Progenitor cell of endocrine pancreas (in vitro differentiated cells): Measurements from ENCODE around the gene HOXA1. TPM values are rescaled to one million over a fixed set of nuclear protein-coding genes. Genes with fewer than 3 reads are reported as not detected.

Experiments
- DNase-seq: peaks from one replicate; pipeline ENCODE4 v3.0.0; 2021; ENCODE audit warnings: low spot score; ENCODE audit not compliant: unreplicated experiment
- H3K27ac Mint-ChIP-seq: 2 replicates; pipeline ENCODE4 v1.8.0; 2021; ENCODE audit warnings: mild to moderate bottlenecking, moderate library complexity, mixed read lengths
- H3K27me3 Mint-ChIP-seq: 2 replicates; pipeline ENCODE4 v1.8.0; 2021; ENCODE audit warnings: mixed read lengths
- H3K36me3 Mint-ChIP-seq: 2 replicates; pipeline ENCODE4 v1.8.0; 2022; ENCODE audit warnings: mixed read lengths; ENCODE audit not compliant: insufficient read depth
- H3K4me1 Mint-ChIP-seq: 2 replicates; pipeline ENCODE4 v1.8.0; 2021; ENCODE audit warnings: low read depth, mixed read lengths
- H3K4me3 Mint-ChIP-seq: 2 replicates; pipeline ENCODE4 v1.8.0; 2021; ENCODE audit warnings: low read depth, mild to moderate bottlenecking, moderate library complexity, mixed read lengths
- H3K9me3 Mint-ChIP-seq: 2 replicates; pipeline ENCODE4 v1.8.0; 2021; ENCODE audit warnings: low read depth, mixed read lengths
- total RNA-seq: library from RNA; stranded (reverse); gene quantifications from 2 replicates; pipeline ENCODE4 v1.2.1, GENCODE V29; 2021
- TF ChIP-seq, protein P1 (sequence below): fragments of 200-600 bp; sonication (generic); IDR thresholded peaks from one replicate; pipeline ENCODE4 v1.5.0; 2021; ENCODE audit warnings: antibody characterized with exemption, mild to moderate bottlenecking; ENCODE audit not compliant: unreplicated experiment

Gene HOXA1
- total RNA-seq, 1 donor from 2014 or later: 31.2 TPM

DNA sequence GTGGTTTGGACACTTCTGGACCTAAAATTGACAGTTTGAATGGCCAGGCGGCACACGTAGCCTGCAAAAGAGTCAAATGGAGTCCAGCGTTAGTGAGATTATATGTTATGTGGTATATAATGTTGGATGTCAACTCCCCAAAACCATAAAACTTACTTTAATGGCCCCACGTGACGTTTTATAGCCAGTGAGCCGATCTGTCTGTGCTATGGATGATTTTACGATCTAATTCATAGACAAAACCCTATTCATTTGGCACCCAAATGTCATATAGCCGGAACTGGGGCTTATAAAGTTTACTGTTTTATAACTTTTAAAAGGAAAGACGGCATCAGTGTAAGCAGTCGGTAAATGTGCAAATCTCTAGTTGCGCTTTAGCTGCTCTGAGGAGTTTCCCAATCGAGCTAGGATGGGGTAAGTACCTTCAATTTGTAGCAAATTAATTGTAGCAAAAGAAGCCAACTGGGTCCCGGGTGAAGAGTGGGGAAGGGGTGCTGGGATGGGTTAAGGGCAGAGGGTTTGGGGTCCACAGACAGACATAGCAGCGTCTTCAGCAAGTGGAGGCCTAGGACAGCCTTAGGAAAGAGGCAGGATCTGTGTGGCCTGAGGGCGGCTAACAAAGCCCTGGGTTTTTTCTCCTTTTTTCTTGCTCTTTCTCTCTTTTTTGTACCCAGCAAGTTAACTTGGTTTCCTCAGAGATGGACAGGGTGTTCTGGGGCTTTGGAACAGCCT, 44.5 kb upstream of the HOXA1 start:
- H3K27ac Mint-ChIP-seq: peak overlapping the region; percentile 80
- H3K4me3 Mint-ChIP-seq: peak overlapping the region; percentile 43
- no peaks in the 10 kb centered on the region for H3K9me3 Mint-ChIP-seq
- DNase-seq: no peak
- TF ChIP-seq, protein P1, sequence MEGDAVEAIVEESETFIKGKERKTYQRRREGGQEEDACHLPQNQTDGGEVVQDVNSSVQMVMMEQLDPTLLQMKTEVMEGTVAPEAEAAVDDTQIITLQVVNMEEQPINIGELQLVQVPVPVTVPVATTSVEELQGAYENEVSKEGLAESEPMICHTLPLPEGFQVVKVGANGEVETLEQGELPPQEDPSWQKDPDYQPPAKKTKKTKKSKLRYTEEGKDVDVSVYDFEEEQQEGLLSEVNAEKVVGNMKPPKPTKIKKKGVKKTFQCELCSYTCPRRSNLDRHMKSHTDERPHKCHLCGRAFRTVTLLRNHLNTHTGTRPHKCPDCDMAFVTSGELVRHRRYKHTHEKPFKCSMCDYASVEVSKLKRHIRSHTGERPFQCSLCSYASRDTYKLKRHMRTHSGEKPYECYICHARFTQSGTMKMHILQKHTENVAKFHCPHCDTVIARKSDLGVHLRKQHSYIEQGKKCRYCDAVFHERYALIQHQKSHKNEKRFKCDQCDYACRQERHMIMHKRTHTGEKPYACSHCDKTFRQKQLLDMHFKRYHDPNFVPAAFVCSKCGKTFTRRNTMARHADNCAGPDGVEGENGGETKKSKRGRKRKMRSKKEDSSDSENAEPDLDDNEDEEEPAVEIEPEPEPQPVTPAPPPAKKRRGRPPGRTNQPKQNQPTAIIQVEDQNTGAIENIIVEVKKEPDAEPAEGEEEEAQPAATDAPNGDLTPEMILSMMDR: no peak
- peaks cover 4% of the 10 kb centered on the region for H3K36me3 Mint-ChIP-seq
- H3K4me1 Mint-ChIP-seq: peaks cover 54% of the 10 kb centered on the region
- H3K27me3 Mint-ChIP-seq: peaks cover 20% of the 10 kb centered on the region

DNA sequence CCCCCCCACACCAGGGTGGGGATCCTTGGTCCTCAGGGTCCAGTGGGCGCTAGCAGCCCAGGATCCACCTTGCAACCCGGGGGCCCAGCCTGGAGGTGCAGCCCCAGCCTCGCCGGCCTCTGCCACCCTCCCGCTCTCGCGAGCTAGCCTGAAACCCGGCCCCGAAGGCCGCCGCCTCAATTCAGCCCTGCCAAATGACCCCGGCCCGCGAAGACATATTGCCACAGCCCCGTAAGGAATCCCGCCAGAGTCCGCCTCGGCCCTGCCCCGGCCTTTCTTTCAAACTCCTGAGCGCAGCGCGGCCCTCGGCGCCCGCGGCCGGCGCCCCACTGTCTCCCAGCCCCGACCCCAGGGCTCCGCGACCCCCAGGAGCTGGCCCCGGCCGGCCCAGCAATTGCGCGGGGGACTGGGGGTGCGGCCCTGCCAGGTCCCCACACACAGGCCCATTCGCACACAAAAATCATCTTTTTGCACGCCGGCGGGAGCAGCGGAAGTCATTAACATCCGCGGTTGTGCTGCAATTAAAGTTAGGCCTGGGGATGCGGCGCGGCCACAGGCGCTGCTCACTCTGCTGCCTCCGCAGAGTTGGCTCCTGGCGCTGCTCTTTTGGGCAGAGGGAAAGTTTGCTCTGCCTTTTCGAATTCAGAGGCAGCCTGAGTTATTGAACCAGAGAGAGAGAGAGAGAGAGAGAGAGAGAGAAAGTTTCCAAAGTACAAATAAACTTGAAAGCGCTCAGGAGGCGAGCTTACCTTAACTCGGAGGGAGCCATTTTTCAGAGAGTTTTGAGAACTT, 43.7 kb upstream of the HOXA1 start:
- Mint-ChIP-seq H3K27ac (peak overlapping the region; percentile 80), H3K4me1 (peaks cover 62% of the 10 kb centered on the region), H3K27me3 (peaks cover 12% of the 10 kb centered on the region), H3K9me3 (no peaks in the 10 kb centered on the region), H3K36me3 (peaks cover 4% of the 10 kb centered on the region), H3K4me3 (peak overlapping the region; percentile 62)
- no peak for DNase-seq
- TF ChIP-seq, protein P1: no peak

DNA sequence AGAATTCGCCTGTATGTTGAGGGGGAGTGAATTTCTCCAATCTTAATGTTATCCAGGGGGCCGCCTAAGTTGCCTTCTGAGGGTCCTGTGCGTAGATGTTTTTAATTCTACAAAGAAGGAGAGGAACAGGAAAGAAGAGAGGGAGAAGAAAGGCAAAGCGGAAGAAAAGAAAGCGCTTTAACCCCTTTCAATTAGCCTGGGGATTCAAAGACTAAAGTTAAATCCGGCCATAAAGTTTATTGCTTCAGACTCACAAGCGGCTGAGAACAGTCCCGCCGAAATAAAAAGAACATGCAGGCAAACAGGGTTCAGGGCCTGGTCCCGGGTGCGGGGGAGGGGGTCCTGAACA, 43.2 kb upstream of the HOXA1 start:
- TF ChIP-seq, protein P1: no peak
- Mint-ChIP-seq H3K4me1 (peaks cover 67% of the 10 kb centered on the region), H3K27ac (peak overlapping the region; percentile 28), H3K27me3 (peaks cover 6% of the 10 kb centered on the region), H3K36me3 (peaks cover 4% of the 10 kb centered on the region), H3K4me3 (peak overlapping the region; percentile 54), H3K9me3 (no peaks in the 10 kb centered on the region)
- no peak for DNase-seq

DNA sequence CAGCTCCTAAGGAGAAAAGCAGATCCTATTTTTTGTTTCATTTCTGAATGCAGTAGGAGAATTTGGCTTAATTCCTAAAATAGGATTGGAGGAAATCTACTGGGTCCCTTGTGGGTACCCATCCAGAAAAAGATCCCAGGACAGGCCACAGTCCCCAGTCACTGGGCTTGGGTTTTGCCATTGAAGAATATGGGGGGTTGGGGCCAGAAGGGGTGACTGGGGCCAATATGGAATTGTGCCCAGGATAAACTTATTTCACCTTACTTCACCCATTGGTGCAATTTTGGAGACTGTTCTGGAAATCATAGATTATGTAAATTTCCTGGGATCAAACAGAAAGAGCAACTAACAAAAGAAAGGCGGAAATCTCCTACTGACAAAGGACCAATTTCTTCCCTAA, 42.7 kb upstream of the HOXA1 start:
- Mint-ChIP-seq H3K4me1 (peaks cover 70% of the 10 kb centered on the region), H3K36me3 (peaks cover 4% of the 10 kb centered on the region), H3K27me3 (peaks cover 4% of the 10 kb centered on the region), H3K27ac (peak overlapping the region; percentile 5), H3K4me3 (peak overlapping the region; percentile 54), H3K9me3 (no peaks in the 10 kb centered on the region)
- DNase-seq: no peak
- TF ChIP-seq, protein P1: no peak

DNA sequence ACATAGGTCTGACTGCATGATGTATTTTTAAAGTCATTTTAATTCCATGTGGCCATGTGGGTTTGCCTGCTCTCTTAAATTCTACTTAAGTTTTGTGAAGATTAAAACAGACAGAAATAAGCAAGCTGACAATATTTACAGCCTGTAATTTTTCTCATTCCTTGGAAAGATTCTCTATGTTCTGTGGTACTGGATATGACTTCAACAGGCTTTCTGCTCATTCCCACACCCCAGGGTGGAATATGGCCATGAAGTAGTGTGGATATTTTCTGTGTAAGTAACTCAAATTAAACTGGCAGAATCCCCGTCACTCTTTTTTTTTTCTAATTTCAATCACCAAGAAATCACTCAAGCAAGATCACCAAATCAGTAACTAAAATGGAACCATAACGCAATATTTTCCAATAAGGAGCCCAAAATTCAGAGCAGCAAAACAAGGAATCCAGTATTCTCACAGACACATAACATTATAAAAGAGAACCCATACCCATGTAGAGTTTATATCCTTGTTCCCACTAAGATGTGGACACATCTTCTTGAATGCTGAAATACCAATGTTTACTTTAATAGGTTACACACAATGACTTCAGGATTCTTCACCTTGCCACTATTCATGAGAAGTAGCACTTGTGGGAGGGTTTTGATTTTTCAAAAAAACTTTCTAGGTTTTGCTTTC, 42.0 kb upstream of the HOXA1 start:
- Mint-ChIP-seq H3K36me3 (peaks cover 4% of the 10 kb centered on the region), H3K9me3 (no peaks in the 10 kb centered on the region), H3K27ac (peak overlapping the region; percentile 46), H3K4me1 (peaks cover 76% of the 10 kb centered on the region), H3K27me3 (peaks cover 4% of the 10 kb centered on the region), H3K4me3 (peak overlapping the region; percentile 1)
- TF ChIP-seq, protein P1: no peak
- DNase-seq: no peak
